IMR-90 (cell line): Measurements from ENCODE around the gene AOX1. TPM values are rescaled to one million over a fixed set of nuclear protein-coding genes. Genes with fewer than 3 reads are reported as not detected.

Source experiments
- ATAC-seq: fragments of 200-7000 bp; cut with Tn5 transposase; 2 replicates; pipeline ENCODE4 v1.9.1; 2020; ENCODE audit warnings: low read depth, mild to moderate bottlenecking, moderate library complexity
- BruUV-seq: library from RNA; stranded (reverse); fragments of 400-500 nt; replicated peaks from 2 replicates; lab custom pipeline; 2021; lab: Mats Ljungman, UMichigan
- CTCF ChIA-PET: fragments of 300-600 bp; formaldehyde crosslinking; extraction: SDS; loops from one replicate; lab custom pipeline; 2021; ENCODE audit warnings: antibody characterized with exemption; lab: Yijun Ruan, JAX
- POLR2A ChIA-PET: fragments of 300-600 bp; sonication (Branson Sonifier 250); formaldehyde crosslinking; loops from one replicate; lab custom pipeline; 2022; ENCODE audit warnings: antibody characterized with exemption; ENCODE audit not compliant: unreplicated experiment; lab: Charles Lee
- DNase-seq: peaks from one replicate; pipeline ENCODE4 v3.0.0; 2013
- H2AFZ ChIP-seq: replicated peaks from 2 replicates; pipeline ENCODE3; 2013; ENCODE audit warnings: low read length, mild to moderate bottlenecking; ENCODE audit not compliant: poor library complexity
- H2AK5ac ChIP-seq: 2 replicates; pipeline ENCODE4 v1.6.1; 2013; ENCODE audit warnings: low read depth, low read length, inconsistent platforms
- H2AK9ac ChIP-seq: replicated peaks from 2 replicates; pipeline ENCODE3; 2013; ENCODE audit warnings: mild to moderate bottlenecking, low read depth, low read length, moderate library complexity; ENCODE audit not compliant: poor library complexity
- H2BK120ac ChIP-seq: 2 replicates; pipeline ENCODE4 v1.6.1; 2013; ENCODE audit warnings: low read depth, low read length, inconsistent platforms
- H2BK15ac ChIP-seq: 3 replicates; pipeline ENCODE4 v1.6.1; 2013; ENCODE audit warnings: low read depth, low read length, inconsistent platforms
- H2BK20ac ChIP-seq: 2 replicates; pipeline ENCODE4 v1.6.1; 2013; ENCODE audit warnings: low read depth, mild to moderate bottlenecking, inconsistent platforms, low read length, moderate library complexity
- H2BK5ac ChIP-seq: 2 replicates; pipeline ENCODE4 v1.6.1; 2013; ENCODE audit warnings: mild to moderate bottlenecking, low read depth, low read length, inconsistent platforms; ENCODE audit not compliant: poor library complexity, severe bottlenecking
- H3K14ac ChIP-seq: replicated peaks from 2 replicates; pipeline ENCODE4 v1.6.1; 2013; ENCODE audit warnings: low read depth, low read length, inconsistent platforms
- H3K18ac ChIP-seq: 2 replicates; pipeline ENCODE4 v1.6.1; 2013; ENCODE audit warnings: low read depth, low read length, control low read depth
- H3K23ac ChIP-seq: 2 replicates; pipeline ENCODE4 v1.6.1; 2013; ENCODE audit warnings: low read depth, low read length, inconsistent platforms
- H3K27ac ChIP-seq: 2 replicates; pipeline ENCODE4 v1.5.1; 2013; ENCODE audit warnings: mild to moderate bottlenecking, control low read depth, low read length; ENCODE audit not compliant: insufficient read depth
- H3K27me3 ChIP-seq: 2 replicates; pipeline ENCODE4 v1.6.1; 2013; ENCODE audit warnings: low read length; ENCODE audit not compliant: control insufficient read depth, insufficient read depth
- H3K36me3 ChIP-seq: 2 replicates; pipeline ENCODE4 v1.6.1; 2013; ENCODE audit warnings: low read length, mixed read lengths; ENCODE audit not compliant: control insufficient read depth, insufficient read depth
- H3K4ac ChIP-seq: 2 replicates; pipeline ENCODE4 v1.6.1; 2013; ENCODE audit warnings: low read depth, low read length, inconsistent platforms
- H3K4me1 ChIP-seq: 2 replicates; pipeline ENCODE4 v1.6.1; 2013; ENCODE audit warnings: low read length, mixed read lengths; ENCODE audit not compliant: control insufficient read depth, insufficient read depth
- H3K4me2 ChIP-seq: 2 replicates; pipeline ENCODE4 v1.6.1; 2013; ENCODE audit warnings: low read depth, mild to moderate bottlenecking, control low read depth, low read length, moderate library complexity
- H3K4me3 ChIP-seq: 2 replicates; pipeline ENCODE4 v1.5.1; 2013; ENCODE audit warnings: low read depth, mild to moderate bottlenecking, control low read depth, low read length, moderate library complexity; ENCODE audit not compliant: insufficient read depth
- H3K56ac ChIP-seq: 2 replicates; pipeline ENCODE4 v1.6.1; 2013; ENCODE audit warnings: low read length, inconsistent platforms; ENCODE audit not compliant: insufficient read depth; ENCODE audit errors: extremely low read depth
- H3K79me1 ChIP-seq, 2 experiments: 2 replicates each; pipeline ENCODE4 v1.6.1; 2013; ENCODE audit warnings: low read length in 2 of 2, inconsistent platforms in 1 of 2, low read depth in 1 of 2
- H3K9ac ChIP-seq: 2 replicates; pipeline ENCODE4 v1.6.1; 2013; ENCODE audit warnings: low read depth, low read length, control low read depth
- H3K9me1 ChIP-seq: 2 replicates; pipeline ENCODE4 v1.6.1; 2013; ENCODE audit warnings: low read length, inconsistent platforms; ENCODE audit not compliant: insufficient read depth
- H3K9me3 ChIP-seq: 2 replicates; pipeline ENCODE4 v1.6.1; 2013; ENCODE audit warnings: low read length; ENCODE audit not compliant: control insufficient read depth, insufficient read depth
- H4K20me1 ChIP-seq: 2 replicates; pipeline ENCODE4 v1.6.1; 2013; ENCODE audit warnings: low read length, inconsistent platforms; ENCODE audit not compliant: insufficient read depth
- H4K5ac ChIP-seq: 2 replicates; pipeline ENCODE4 v1.6.1; 2013; ENCODE audit warnings: mild to moderate bottlenecking, low read depth, low read length, control low read depth
- H4K8ac ChIP-seq, 2 experiments: 2 replicates each; pipeline ENCODE4 v1.6.1; 2013; ENCODE audit warnings: low read depth in 2 of 2, low read length in 2 of 2, control low read depth in 1 of 2, inconsistent platforms in 1 of 2
- H4K91ac ChIP-seq: 2 replicates; pipeline ENCODE4 v1.6.1; 2013; ENCODE audit warnings: low read depth, low read length, inconsistent platforms; ENCODE audit not compliant: insufficient read depth
- BHLHE40 ChIP-seq: fragments of 150-350 bp; IDR thresholded peaks from 2 replicates; pipeline ENCODE4 v1.6.1; 2016; ENCODE audit warnings: mild to moderate bottlenecking, low read depth, low read length
- CEBPB ChIP-seq: IDR thresholded peaks from 2 replicates; pipeline ENCODE4 v1.6.1; 2012; ENCODE audit warnings: low read depth, low read length, improper control_type of control experiment
- FOS ChIP-seq: fragments of 150-350 bp; IDR thresholded peaks from 2 replicates; pipeline ENCODE4 v1.6.1; 2016; ENCODE audit warnings: low read depth, low read length
- MAFK ChIP-seq: IDR thresholded peaks from 2 replicates; pipeline ENCODE4 v1.6.1; 2012; ENCODE audit warnings: low read depth, low read length, improper control_type of control experiment
- MAZ ChIP-seq: IDR thresholded peaks from 2 replicates; pipeline ENCODE4 v1.6.1; 2012; ENCODE audit warnings: low read depth, mild to moderate bottlenecking, low read length, improper control_type of control experiment, moderate library complexity, borderline replicate concordance
- MXI1 ChIP-seq: IDR thresholded peaks from 2 replicates; pipeline ENCODE4 v1.6.1; 2012; ENCODE audit warnings: low read depth, mild to moderate bottlenecking, low read length, moderate library complexity, borderline replicate concordance
- NFE2L2 ChIP-seq: fragments of 150-350 bp; IDR thresholded peaks from 2 replicates; pipeline ENCODE4 v1.6.1; 2016; ENCODE audit warnings: low read depth, mild to moderate bottlenecking, low read length
- POLR2A ChIP-seq: IDR thresholded peaks from 2 replicates; pipeline ENCODE4 v1.6.1; 2012; ENCODE audit warnings: mild to moderate bottlenecking, low read depth, low read length
- RAD21 ChIP-seq: IDR thresholded peaks from 2 replicates; pipeline ENCODE4 v1.6.1; 2012; ENCODE audit warnings: low read length, improper control_type of control experiment
- RCOR1 ChIP-seq: IDR thresholded peaks from 2 replicates; pipeline ENCODE4 v1.6.1; 2012; ENCODE audit warnings: mild to moderate bottlenecking, low read length, improper control_type of control experiment; ENCODE audit not compliant: insufficient replicate concordance
- RFX5 ChIP-seq: IDR thresholded peaks from 2 replicates; pipeline ENCODE4 v1.8.0; 2012; ENCODE audit warnings: low read depth, mild to moderate bottlenecking, low read length, moderate library complexity
- SMC3 ChIP-seq: fragments of 150-350 bp; IDR thresholded peaks from 2 replicates; pipeline ENCODE4 v1.6.1; 2016; ENCODE audit warnings: low read depth, mild to moderate bottlenecking, antibody characterized with exemption, low read length, moderate library complexity
- dilution Hi-C: fragments of 300-500 bp; cut with HindIII; formaldehyde crosslinking; loops from one replicate; pipeline ENCODE4 v1.14.3; 2018; ENCODE audit warnings: low sequenced_read_pairs; ENCODE audit not compliant: unreplicated experiment
- in situ Hi-C: fragments of 300-500 bp; cut with MboI; formaldehyde crosslinking; loops from 3 replicates; pipeline ENCODE4 v1.14.3; 2019; ENCODE audit warnings: low sequenced_read_pairs, inconsistent platforms, mixed read lengths
- intact Hi-C: fragments of 100-400 bp; cut with micrococcal nuclease; formaldehyde crosslinking; loops from 2 replicates; pipeline ENCODE4 v1.10.0; 2022
- polyA plus RNA-seq, 3 experiments: library from polyadenylated mRNA; depleted of rRNA; stranded (reverse); fragments of >200 nt; gene quantifications; 2 replicates each; pipeline ENCODE4 v1.2.3, GENCODE V29; 2012; ENCODE audit warnings: low replicate concordance in 1 of 3
- total RNA-seq: library from RNA; depleted of rRNA; stranded (reverse); fragments of >200 nt; gene quantifications from 2 replicates; pipeline ENCODE4 v1.2.3, GENCODE V29; 2012
- TF ChIP-seq, protein P1 (sequence below): conservative IDR thresholded peaks from 2 replicates; pipeline ENCODE4 v1.5.1; 2012; ENCODE audit warnings: mild to moderate bottlenecking, low read depth, low read length, improper control_type of control experiment

The AOX1 gene
- total and polyA plus RNA-seq, 2 of the 4 experiments (the other 2 are of a cell fraction), result 21.7 to 59.9 TPM

DNA sequence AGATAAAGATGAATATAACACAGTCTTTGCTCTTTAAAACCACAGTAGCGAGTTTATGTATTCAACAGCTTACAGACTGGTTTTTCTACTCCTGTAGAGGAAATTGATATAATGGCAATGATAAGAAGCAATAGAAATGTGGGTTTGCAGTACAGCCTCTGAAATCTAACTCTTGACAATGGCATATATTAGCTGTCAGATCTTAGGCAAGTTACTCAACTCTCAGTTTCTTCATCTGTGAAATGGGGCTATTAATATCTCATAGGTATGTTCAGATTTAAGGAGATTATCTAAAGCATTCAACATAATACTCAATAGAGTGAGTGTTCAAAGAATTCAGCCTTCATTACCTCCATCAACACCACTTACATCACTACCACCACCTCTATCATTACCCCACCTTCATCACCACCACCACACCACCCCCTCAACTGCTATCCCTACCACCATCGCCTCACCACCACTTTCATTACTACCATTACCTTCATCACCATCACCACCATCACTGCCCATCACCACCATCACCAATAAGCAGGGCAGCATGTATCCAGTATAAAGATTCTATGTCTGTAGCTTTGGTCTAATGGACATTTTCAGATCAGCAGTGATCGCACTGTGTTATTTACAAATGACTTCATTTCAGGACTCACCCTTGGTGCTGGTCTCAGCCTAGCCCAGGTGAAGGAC is 22.7 kb downstream of the AOX1 start (continued):
- TF ChIP-seq SMC3, result no peak

GRCh38 chr2:200609028-200609614 is 23.3 kb downstream of the AOX1 start:
- H4K8ac ChIP-seq, result peak overlapping the region; percentile 60 to 93; a peak in 3 of 4 replicates
- H3K4ac ChIP-seq, result peak overlapping the region; percentile 97
- H3K56ac ChIP-seq, result peak overlapping the region; percentile 64
- no peak overlapping the region for H3K4me3 ChIP-seq
- peak; percentile 89 for DNase-seq
- peak overlapping the region; percentile 92 for H2BK5ac ChIP-seq
- in situ Hi-C loops (no loop called here), intact Hi-C loops (no loop called here), dilution Hi-C loops (no loop called here)
- peak; percentile 92 for ATAC-seq
- peak overlapping the region; percentile 97 for H2BK15ac ChIP-seq
- H3K23ac ChIP-seq, result peak overlapping the region; percentile 87
- H3K9me3 ChIP-seq, result no peaks in the 10 kb centered on the region
- ChIA-PET POLR2A (no interaction called here), CTCF (interaction anchor here (0.9 kb wide), 1 partner anchor 58 kb away, joined by 3 read pairs; no protein-coding TSS in a partner anchor)
- H3K9me1 ChIP-seq, result peaks cover 9% of the 10 kb centered on the region
- peak overlapping the region; percentile 99 for H2AK5ac ChIP-seq
- no peaks in the 10 kb centered on the region for H3K27me3 ChIP-seq
- H2AK9ac ChIP-seq, result peak overlapping the region; percentile 88
- peak overlapping the region; percentile 67; the same call in 1 of the 2 replicates for H4K5ac ChIP-seq
- H3K14ac ChIP-seq, result peak overlapping the region; percentile 92
- H2BK120ac ChIP-seq, result peak overlapping the region; percentile 99
- no peaks in the 10 kb centered on the region for H4K20me1 ChIP-seq
- peak overlapping the region; percentile 99 for H2BK20ac ChIP-seq
- peak overlapping the region; percentile 61; the same call in 1 of the 2 replicates for H3K4me2 ChIP-seq
- peak overlapping the region; percentile 52 for H3K27ac ChIP-seq
- peak overlapping the region; percentile 96 for H4K91ac ChIP-seq
- peak overlapping the region; percentile 99; the same call in 1 of the 2 replicates for H3K18ac ChIP-seq
- no TSS peak for BruUV-seq
- H3K4me1 ChIP-seq, result peaks cover 13% of the 10 kb centered on the region
- TF ChIP-seq MAZ, result no peak
- no peak for TF ChIP-seq MXI1
- no peak for TF ChIP-seq POLR2A
- no peak for TF ChIP-seq MAFK
- peak; percentile 77 for TF ChIP-seq FOS
- TF ChIP-seq CEBPB, result peak; percentile 72
- no peak for TF ChIP-seq RCOR1
- TF ChIP-seq SMC3, result no peak
- TF ChIP-seq, protein P1, sequence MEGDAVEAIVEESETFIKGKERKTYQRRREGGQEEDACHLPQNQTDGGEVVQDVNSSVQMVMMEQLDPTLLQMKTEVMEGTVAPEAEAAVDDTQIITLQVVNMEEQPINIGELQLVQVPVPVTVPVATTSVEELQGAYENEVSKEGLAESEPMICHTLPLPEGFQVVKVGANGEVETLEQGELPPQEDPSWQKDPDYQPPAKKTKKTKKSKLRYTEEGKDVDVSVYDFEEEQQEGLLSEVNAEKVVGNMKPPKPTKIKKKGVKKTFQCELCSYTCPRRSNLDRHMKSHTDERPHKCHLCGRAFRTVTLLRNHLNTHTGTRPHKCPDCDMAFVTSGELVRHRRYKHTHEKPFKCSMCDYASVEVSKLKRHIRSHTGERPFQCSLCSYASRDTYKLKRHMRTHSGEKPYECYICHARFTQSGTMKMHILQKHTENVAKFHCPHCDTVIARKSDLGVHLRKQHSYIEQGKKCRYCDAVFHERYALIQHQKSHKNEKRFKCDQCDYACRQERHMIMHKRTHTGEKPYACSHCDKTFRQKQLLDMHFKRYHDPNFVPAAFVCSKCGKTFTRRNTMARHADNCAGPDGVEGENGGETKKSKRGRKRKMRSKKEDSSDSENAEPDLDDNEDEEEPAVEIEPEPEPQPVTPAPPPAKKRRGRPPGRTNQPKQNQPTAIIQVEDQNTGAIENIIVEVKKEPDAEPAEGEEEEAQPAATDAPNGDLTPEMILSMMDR, result no peak
- no peak for TF ChIP-seq RAD21
- no peak for TF ChIP-seq BHLHE40
- TF ChIP-seq RFX5, result no peak
- no peak for TF ChIP-seq NFE2L2
- H3K9ac ChIP-seq, result no peak overlapping the region
- no peak overlapping the region for H2AFZ ChIP-seq
- H3K36me3 ChIP-seq, result no peaks in the 10 kb centered on the region
- peaks cover 3 to 12% of the 10 kb centered on the region in 2 experiments; a peak in 1 of 4 replicates for H3K79me1 ChIP-seq
